Stimulated activated CD4-positive, alpha-beta T cell treated with anti-CD3 and anti-CD28 coated beads, TNF-alpha, amount 100 ng/mL, for 48 hours (primary cell): ENCODE measurements around the gene ALCAM.

ENCODE experiments used
- DNase-seq, 3 donors: peaks; one replicate each; pipeline ENCODE4 v3.0.0-alpha.2; 2020; ENCODE audit warnings: low read depth in 3 of 3

Gene ALCAM

GRCh38 chr3:105429034-105429762 lies 62.5 kb downstream of the ALCAM start:
- DNase-seq = no peak

DNA sequence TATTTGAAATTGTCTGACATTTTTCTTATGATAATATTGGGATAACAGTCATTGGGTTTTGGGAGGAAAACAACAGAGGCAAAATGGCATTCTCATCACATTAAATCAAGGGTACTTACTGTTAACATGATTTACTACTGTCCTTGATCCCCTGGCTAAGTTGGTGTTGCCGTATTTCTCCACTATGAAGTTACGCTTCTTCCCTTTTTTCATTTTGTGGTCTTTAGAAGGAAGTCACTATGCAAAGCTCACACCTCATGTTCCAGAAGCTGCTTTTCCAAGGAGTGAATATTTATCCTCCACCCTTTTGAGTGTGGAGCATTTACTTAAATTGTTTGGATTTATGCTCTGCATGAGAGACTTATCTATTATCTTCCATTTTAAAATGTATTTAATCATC lies 63.7 kb downstream of the ALCAM start:
- DNase-seq = no peak

DNA sequence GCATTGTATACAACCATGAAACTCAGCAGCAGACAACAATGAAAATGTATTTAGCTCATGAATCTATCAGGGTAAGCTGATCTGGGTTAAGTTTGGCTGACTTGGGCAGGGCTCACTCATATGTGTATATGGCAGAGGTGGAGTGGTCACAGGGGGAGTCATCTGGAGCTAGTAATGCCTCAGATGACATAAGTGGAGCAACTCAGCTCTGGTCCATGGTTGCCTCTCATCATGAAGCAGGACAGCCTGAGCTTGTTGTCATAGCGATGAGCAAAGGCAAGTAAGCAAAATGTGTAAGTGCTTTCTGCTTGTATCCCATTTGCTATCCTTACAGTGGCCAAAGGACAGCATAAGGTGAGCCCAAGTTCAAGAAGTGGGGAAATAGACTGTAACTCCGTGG lies 64.5 kb downstream of the ALCAM start:
- no peak for DNase-seq

- DNase-seq = no peak
Measured at GRCh38 chr3:105435277-105435676, 68.6 kb downstream of the ALCAM start.

DNA sequence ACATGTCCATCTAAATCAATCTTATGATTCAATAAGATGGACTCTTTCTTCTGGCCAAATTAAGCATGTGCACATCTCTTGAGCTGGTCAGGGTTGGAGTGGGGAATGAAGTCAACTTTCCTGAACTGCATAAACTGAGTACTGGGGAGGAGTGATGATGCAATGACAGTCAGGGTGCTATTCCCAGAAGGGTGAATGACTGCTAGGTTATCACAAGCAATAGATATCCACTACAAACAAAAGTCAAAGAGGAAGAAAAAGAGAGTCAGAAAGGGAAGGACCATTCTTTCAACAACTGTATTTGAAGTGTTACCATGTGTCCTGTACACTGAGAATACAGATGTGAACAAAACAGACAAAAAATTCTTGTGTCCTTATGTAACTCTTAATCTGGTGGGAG lies 70.0 kb downstream of the ALCAM start:
- no peak for DNase-seq

DNA sequence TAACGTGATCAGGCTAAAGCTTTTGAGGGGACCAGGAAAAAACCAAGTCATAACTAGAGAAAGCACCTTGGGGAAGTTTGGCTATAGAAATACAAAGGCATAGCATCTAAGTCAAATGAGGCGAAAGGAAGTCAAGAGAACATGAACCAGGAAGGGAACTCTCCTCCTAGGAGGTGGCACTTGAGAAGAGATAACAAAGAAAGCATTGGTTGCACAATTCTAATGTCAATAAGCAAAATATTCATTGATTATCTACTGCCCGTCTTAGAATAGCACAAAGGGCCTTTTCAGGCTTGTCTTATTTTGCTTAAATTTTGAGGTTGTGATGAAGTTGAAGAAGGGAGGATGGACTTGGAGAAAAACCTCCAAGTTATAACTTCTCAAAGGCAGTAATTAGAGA lies 73.4 kb downstream of the ALCAM start:
- no peak for DNase-seq

DNA sequence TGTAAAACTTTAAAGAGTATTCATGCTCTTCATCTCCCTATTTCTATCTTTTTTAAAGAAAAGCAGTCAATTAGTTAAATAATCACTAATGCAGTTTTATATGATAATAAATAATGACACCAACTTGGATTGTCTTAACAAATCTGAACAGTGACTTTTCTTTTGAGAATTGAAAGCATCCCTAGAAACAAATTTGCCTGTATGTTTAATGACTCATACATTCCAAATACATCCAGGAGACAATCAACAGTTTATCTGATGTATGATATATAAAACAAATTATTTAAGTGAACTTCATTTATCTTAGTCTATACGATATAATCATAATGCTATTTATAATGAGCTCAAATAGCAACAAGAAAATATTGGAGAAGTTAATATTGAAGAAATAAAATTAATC lies 78.0 kb downstream of the ALCAM start:
- no peak for DNase-seq

DNA sequence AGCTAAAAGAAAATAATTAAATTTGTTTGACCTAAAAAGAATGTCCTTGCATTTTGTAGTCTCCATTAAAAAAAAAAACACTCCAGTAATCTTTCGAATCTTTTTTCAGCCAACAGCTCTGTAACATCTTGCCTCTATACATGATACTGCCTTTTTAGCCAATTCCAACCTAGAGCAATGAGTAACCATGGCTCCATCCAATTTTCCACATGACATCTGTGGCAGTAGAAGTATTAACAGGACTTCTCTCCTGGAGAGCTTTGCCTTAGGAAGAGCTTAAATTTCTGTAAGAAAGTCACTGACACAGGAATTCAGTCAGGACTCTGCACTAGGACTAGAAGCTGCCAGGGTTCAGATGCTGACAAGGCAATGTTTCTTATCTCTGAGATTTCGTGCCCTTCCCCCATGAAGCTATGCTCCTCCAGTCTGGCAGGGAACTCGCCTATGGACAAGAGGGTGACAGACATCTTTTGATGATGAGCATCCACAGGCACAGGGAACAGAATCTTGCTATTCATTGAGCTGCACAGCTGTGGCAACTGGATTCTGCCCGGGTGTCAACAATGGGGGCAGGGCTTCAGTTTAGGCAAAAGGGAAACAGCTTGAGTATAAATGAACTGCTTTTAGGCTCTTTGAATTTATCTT lies 81.8 kb downstream of the ALCAM start:
- DNase-seq = no peak

DNA sequence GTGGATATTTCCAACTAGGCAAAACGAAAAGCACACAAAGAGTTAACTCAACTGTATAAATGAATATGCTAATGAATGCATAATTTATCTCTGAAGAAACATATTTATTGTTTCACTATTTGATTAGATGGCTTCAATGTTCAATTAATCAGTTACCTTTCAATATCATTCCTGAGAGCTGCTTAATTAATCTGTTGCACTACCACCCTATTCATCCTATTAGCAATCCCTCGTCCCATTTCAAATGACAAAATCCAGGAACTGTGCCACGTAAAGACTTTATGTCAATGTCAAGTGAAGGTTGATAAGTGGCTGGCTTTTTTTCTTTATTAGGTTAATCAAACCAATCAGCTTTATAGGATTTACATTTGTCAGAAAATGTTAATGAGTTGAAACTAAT lies 82.7 kb downstream of the ALCAM start:
- no peak for DNase-seq

- no peak for DNase-seq
Measured at GRCh38 chr3:105456017-105456416, 89.3 kb downstream of the ALCAM start.

DNA sequence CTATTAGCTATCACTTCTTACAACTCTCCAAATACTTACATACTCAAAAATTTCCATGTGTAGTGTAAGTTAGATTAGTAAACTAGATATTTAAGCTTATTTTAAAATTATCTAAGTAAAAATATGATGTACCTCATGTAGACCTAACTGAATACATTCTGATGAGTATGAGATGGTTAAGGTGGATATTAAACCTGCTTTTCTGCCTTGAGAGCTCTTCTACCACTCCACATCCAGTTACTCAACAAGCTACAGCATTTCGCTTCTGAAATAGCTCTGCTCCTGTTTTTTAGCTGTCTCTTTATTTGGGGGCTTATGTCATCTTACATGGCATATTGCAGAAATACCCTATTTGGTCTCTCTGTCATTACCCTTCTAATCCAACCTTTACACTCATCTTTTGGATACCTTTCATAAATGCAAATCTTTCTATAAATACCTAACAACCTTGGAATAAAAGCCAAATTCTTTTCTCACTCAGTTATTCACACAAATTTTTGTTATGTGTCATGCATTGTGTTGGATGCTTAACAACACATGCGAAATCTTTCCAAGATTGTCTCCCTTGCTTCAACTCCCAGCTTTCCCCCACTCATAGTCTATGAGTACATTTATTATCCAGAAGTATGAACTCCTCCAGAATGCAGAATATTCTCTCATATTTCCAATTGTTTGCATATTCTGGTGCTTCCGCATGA lies 92.0 kb downstream of the ALCAM start:
- no peak for DNase-seq

GRCh38 chr3:105459566-105460290 lies 93.0 kb downstream of the ALCAM start:
- no peak for DNase-seq

DNA sequence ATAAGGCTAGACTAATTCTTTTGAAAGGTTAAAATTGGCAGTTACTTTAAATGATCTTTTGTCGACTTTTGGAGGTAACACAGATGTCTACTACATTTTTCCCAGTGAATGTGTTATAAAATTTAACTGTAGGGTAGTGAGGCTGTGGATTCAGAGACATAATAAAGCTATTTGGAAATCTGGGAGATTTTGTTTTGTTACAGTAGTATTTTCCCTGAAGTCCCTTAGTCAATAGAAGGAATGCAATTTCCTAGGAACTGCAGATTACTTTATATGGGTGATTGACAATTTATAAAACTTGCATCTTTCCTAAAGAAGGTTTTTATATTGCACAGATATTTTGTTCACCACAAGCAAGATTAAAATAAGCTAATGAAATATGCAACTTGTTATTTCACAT lies 96.9 kb downstream of the ALCAM start:
- DNase-seq = no peak

GRCh38 chr3:105465251-105465853 lies 98.6 kb downstream of the ALCAM start:
- no peak for DNase-seq

DNA sequence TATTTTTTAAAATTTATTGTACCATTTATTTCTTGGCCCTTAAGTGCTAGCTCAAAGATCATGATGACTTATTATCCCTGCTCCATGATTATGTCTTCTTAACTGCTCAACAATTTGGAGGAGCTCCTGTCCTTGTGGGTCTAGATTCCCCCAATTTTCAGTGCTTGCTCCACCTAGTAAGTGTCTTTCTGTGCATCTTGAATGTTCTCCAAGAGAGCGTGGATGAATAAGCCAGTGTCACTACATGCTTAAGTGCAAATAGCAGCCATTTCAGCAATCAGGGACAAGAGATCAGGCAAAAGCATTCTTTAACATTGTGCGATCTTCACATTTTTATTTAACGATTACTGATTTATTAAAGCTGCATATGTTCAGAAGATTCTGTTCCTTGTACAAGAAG lies 99.4 kb downstream of the ALCAM start:
- DNase-seq = no peak

- DNase-seq = no peak
Measured at GRCh38 chr3:105466495-105467404, 100.0 kb downstream of the ALCAM start.

GRCh38 chr3:105470851-105471250 lies 104.1 kb downstream of the ALCAM start:
- DNase-seq = no peak

DNA sequence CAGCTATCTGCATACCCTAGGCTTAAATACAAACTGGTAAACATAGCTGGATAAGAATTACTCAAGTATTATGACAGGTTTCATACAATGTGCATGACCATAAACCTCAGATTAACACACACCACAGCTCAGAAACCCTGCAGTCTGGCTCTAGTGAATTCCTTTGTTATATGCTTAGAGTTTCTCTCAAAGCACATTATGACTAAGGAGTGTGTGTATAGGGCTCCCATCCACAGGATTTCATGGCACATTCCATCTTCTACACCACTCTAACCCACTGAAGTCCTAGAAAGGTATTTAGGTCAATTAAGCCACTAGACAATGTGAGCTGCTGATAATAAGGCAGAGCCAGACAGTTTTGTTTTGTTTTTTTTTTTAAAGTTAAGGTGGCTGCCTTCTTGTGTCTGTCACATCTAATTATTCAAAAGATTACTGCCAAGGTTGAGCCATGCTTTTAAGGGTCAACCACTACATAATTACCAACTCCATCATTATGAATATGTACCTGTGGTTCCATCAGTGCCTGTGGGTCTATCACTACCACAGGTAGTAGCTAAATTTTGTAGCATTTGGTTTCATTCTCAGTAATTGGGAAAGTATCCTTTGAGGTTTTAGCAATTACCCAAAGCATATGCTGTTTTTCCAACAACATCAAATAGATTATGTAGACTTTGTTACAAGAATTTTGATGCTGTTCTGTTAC lies 107.0 kb downstream of the ALCAM start:
- DNase-seq = no peak

DNA sequence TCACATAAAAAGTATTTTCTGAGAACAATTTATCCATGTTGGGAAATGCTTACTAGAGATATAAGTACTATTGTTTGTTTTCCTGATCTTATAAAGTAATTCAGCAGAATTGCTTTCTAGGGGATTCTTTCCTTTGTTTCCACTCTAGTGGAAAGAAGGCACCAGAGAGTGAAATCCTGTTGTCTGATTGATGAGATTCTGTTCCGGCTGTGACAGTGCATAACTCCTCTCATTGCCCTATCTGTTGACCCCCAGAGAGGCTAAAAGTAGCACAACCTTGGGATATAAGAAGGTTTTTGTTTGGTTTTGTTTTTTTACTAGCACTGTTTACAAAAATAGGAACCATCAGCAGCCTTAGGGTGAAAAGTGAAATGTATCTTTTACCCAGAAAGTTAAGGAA lies 114.1 kb downstream of the ALCAM start:
- DNase-seq = no peak

DNA sequence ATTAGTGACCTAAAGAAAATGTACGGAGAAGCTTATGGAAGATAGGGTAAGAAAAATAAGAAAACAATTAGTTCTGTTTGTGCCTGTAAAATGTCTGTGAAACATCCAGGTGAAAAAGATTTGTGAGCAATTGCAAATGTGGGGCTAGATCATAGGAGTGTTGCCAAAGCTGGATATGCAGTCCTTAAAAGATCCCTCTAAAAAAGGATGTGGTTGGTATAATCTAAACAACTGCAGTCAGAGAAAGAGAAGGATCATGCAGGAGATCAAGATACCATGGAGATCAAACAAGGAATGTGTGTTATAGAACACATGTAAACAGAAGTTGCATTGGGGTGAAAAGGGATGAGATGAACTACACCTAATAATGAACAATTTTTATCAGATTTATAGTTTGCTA lies 116.8 kb downstream of the ALCAM start:
- no peak for DNase-seq
